GM12892 (cell line): ENCODE results near the gene RHOT2.

Experiments
- POLR2A ChIP-seq: IDR thresholded peaks from 2 replicates; pipeline ENCODE4 v1.6.1; 2011; ENCODE audit warnings: low read depth, low read length, control low read depth
- POLR2AphosphoS5 ChIP-seq: IDR thresholded peaks from 2 replicates; pipeline ENCODE4 v1.6.1; 2011; ENCODE audit warnings: low read depth, low read length, control low read depth

GRCh38 chr16:619476-620100 lies 48.3 kb upstream of the RHOT2 start:
- TF ChIP-seq POLR2A: no peak
- no peak for TF ChIP-seq POLR2AphosphoS5
